ENCODE data around the gene ARHGEF38. TPM values are rescaled to one million over a fixed set of nuclear protein-coding genes. Genes with fewer than 3 reads are reported as not detected.

ARHGEF38 gene
- total RNA-seq, 4 donors from 2014 or later: 0.13 to 0.29 TPM; not detected in 2

DNA sequence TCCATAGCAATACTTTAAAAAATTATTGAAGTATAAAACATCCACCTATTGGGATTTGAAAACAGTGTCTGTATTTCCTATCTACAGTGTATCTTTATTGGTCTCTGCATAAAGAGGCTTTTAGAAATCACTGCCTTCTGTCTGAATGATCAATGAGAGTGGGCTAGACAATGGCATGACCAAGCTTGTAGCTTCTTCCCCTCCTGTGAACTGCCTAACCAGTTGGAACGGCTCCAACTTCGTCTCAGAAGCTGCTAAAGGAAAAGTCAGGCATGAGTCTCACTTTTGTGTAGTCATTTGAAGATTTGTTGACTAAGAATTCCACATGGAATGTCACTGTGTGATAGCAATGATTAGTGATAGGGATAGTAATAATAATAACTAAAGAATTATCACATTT is 91.8 kb downstream of the ARHGEF38 start:
- TF ChIP-seq, protein P1, sequence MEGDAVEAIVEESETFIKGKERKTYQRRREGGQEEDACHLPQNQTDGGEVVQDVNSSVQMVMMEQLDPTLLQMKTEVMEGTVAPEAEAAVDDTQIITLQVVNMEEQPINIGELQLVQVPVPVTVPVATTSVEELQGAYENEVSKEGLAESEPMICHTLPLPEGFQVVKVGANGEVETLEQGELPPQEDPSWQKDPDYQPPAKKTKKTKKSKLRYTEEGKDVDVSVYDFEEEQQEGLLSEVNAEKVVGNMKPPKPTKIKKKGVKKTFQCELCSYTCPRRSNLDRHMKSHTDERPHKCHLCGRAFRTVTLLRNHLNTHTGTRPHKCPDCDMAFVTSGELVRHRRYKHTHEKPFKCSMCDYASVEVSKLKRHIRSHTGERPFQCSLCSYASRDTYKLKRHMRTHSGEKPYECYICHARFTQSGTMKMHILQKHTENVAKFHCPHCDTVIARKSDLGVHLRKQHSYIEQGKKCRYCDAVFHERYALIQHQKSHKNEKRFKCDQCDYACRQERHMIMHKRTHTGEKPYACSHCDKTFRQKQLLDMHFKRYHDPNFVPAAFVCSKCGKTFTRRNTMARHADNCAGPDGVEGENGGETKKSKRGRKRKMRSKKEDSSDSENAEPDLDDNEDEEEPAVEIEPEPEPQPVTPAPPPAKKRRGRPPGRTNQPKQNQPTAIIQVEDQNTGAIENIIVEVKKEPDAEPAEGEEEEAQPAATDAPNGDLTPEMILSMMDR (IDR thresholded peaks at IDR 0.05): no peak
- no peak for TF ChIP-seq POLR2A (IDR thresholded peaks at IDR 0.05)
- Histone ChIP-seq H3K9me3 (no peaks in the 10 kb centered on the region), H3K36me3 (no peaks in the 10 kb centered on the region), H3K27ac (no peak overlapping the region), H3K27me3 (no peaks in the 10 kb centered on the region), H3K4me3 (no peak overlapping the region), H3K4me1 (no peaks in the 10 kb centered on the region)
- intact Hi-C loops (cut with DNase I): no loop called here
- 14 to 48% methylated on average over 2 of the region's 2 CpGs for WGBS, 2 donors
- DNase-seq: no peak

DNA sequence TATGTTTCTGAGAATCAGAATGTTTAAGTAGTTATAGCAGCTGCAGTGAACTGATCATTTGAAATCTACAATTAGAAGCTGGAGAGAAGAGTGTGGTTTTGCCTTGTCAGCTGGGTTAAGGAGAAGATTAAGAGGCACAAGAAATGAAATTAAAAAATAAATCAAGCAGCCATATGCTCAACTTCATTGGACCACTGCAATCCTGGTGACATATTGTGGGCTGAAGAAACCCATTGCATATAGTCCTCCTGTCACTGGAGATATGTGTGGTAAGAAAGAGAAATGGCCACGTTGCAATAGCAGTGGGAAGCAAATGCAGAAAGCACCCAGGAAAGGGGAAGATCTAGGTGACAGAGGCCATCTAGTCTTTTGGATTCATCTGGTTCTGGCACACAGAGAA is 93.0 kb downstream of the ARHGEF38 start:
- intact Hi-C loops (cut with DNase I): no loop called here
- WGBS, 2 donors: 57 to 60% methylated on average over 1 of the region's 1 CpG
- Histone ChIP-seq H3K9me3 (no peaks in the 10 kb centered on the region), H3K4me3 (no peak overlapping the region), H3K36me3 (no peaks in the 10 kb centered on the region), H3K27ac (no peak overlapping the region), H3K27me3 (no peaks in the 10 kb centered on the region), H3K4me1 (no peaks in the 10 kb centered on the region)
- no peak for DNase-seq
- TF ChIP-seq, protein P1 (IDR thresholded peaks at IDR 0.05): no peak
- no peak for TF ChIP-seq POLR2A (IDR thresholded peaks at IDR 0.05)

DNA sequence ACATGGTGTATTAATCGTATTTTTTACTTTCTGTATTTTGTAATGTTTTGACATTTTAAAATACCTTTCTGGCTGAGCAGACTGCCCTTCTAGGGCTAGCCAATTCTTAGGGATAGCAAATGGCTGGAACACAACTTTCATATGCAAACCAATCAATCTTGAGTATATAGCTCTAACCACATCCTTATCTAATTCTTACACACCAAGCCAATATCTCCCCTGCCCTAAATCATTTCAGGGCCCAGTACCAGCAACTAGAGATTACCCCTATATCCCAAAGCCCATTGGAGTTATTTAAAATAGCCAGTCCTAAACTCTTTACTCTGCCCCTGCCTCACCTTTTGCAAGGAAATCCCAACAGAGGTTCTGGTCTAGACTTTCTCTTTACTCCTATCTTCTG is 97.8 kb downstream of the ARHGEF38 start:
- Histone ChIP-seq H3K36me3 (no peaks in the 10 kb centered on the region), H3K27ac (no peak overlapping the region), H3K27me3 (no peaks in the 10 kb centered on the region), H3K9me3 (no peaks in the 10 kb centered on the region), H3K4me3 (no peak overlapping the region), H3K4me1 (no peaks in the 10 kb centered on the region)
- DNase-seq: no peak
- intact Hi-C loops (cut with DNase I): no loop called here
- TF ChIP-seq, protein P1 (IDR thresholded peaks at IDR 0.05): no peak
- no peak for TF ChIP-seq POLR2A (IDR thresholded peaks at IDR 0.05)
- WGBS, 2 donors: 65 to 84% methylated on average over 1 of the region's 1 CpG

DNA sequence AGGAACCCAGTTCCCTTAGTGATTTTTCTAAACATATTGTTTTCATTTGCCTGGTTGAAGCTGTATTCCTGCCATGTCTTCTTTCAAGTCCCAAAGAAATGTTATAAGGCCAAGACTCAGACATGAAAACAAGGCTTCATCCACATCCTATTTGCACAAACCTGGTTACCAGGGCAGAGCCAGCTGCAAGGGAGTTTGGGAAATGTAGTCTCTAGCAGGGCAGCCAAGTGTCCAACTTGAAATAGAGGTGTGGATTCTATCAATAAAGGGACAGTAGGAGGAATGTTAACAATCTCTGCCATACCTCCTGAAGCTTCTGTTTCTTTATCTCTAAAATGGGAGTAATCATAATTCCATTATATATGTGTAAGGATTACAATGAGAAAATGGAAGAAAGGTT is 99.5 kb downstream of the ARHGEF38 start:
- H3K27me3 ChIP-seq: no peaks in the 10 kb centered on the region

DNA sequence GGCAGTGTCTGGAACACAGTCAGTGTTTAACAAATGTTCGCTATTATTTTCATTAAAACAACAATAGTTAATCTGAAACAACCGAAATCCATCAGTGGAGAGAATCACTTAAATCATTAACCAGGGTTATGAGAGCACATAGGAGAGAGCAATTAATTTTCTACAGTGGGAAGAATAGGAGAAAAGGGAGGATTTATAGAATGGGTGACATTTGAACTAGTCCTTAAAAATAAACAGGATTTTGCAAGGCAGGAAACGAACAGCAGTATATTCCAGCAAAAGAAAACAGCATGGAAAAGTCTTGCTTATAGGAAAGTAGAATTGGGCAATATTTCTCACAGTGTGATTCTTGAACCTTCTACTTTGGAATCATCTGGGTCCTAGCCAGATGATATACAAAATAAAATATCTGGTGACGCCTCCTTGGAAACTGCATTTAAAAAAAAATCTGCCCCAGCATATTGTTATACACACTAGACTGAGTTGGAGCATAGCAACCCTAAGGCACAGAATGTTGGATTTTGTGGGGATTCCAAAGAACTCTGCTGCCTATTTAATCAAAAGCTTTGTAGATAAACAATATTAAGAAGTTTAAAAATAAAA is 100.0 kb downstream of the ARHGEF38 start:
- no peaks in the 10 kb centered on the region for H3K36me3 ChIP-seq
- no peaks in the 10 kb centered on the region for H3K9me3 ChIP-seq
- no peaks in the 10 kb centered on the region for H3K27me3 ChIP-seq
- DNase-seq: no peak
- TF ChIP-seq, protein P1 (IDR thresholded peaks at IDR 0.05): no peak
- TF ChIP-seq POLR2A (IDR thresholded peaks at IDR 0.05): no peak
- intact Hi-C loops (cut with DNase I): no loop called here
- 55 to 71% methylated on average over 4 of the region's 4 CpGs for WGBS, 2 donors
- H3K4me1 ChIP-seq: no peaks in the 10 kb centered on the region
- H3K4me3 ChIP-seq: no peak overlapping the region
- no peak overlapping the region for H3K27ac ChIP-seq

More for the DNA sequence above, 99.5 kb downstream of the ARHGEF38 start:
- H3K36me3 ChIP-seq: no peaks in the 10 kb centered on the region
- no peak overlapping the region for H3K4me3 ChIP-seq
- no peak for DNase-seq
- H3K27ac ChIP-seq: no peak overlapping the region
- no peak for TF ChIP-seq POLR2A (IDR thresholded peaks at IDR 0.05)
- TF ChIP-seq, protein P1 (IDR thresholded peaks at IDR 0.05): no peak
- no peaks in the 10 kb centered on the region for H3K9me3 ChIP-seq
- H3K4me1 ChIP-seq: no peaks in the 10 kb centered on the region
- intact Hi-C loops (cut with DNase I): no loop called here
